ENCODE results near the gene FNDC3B.

The FNDC3B gene

GRCh38 chr3:172397716-172398405 lies 358.5 kb downstream of the FNDC3B start:
- DNase-seq (ENCODE audit: low read depth): no peak

GRCh38 chr3:172398484-172398883 lies 359.1 kb downstream of the FNDC3B start:
- DNase-seq (ENCODE audit: low read depth): no peak

- DNase-seq (ENCODE audit: low read depth): no peak
These were observed 362.7 kb downstream of the FNDC3B start for GRCh38 chr3:172402090-172402489.

DNA sequence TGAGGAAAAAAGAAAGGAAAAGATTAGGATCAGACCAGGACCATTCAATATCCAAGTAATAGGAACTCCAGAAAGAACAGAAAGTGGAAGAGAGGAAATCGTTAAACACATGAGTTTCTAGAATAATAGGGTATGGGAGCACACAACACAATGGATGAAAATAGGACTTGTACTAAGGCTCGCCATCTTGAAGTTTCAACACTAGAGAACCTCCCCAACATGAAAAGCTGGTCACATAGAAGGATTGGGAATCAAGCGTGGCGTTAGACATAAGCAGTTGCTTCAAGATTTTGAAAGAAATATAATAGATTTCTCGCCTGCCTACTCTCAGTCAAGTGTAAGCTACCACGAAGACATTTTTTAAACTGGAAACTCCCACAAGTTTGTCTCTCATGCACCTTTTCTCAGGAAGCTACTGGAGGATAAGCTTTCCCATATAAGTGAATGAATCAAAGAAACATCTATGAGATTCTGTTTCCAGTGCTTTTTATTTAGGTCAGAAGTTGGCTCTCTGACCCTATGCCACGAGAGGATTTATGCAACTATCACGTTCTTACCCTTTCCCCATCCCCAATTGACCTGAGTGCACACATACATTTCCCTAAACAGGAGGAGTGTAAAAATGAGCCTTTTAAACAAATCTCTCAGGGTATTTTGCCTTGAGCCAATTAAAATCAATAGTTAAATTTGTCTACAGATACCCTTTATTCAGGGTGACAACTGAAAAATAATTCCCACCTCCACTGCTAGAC lies 363.7 kb downstream of the FNDC3B start:
- DNase-seq (ENCODE audit: low read depth): no peak

- no peak for DNase-seq (ENCODE audit: low read depth)
These were observed 365.0 kb downstream of the FNDC3B start for GRCh38 chr3:172404237-172404962.

DNA sequence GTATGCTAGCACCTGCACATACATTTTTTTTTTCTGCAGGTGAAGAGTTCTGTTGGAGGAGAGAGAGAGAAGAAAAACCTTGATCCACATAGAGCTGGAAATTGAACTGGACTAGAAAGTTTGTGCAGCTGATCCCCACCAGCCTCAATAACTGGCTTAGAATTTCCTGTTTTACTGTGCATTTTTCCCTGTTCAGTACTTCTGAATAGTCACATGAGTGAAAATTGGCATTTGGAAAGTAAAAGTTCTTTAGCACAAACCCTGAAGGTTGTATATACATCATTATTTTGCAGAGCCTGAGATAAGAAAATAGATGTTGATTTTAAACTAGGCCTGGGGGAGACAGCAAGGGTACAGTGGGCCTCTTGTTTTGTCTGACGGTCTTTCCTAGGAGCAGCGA lies 366.5 kb downstream of the FNDC3B start:
- no peak for DNase-seq (ENCODE audit: low read depth)

DNA sequence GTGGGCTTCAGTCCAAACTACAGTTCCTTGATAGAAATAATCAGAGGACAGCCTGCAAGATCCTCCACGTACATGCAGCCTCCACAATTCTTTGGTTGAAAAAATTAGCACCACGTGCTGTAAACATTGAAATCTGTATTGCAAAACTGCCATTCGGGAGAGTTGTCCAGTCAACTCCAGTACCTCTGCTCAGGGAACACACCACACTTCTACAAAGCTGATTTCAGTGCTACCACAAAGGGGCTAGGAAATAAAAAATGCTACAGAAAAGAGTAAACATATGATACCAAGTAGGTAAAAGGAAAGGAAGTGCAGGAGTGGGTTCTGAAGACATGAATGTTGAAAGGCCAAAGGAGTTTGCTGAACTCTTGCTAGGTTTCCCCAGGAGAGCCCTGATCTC lies 368.5 kb downstream of the FNDC3B start:
- no peak for DNase-seq (ENCODE audit: low read depth)

GRCh38 chr3:172410702-172411477 lies 371.5 kb downstream of the FNDC3B start:
- DNase-seq (ENCODE audit: low read depth): no peak

GRCh38 chr3:172411478-172411947 lies 372.1 kb downstream of the FNDC3B start:
- no peak for DNase-seq (ENCODE audit: low read depth)

DNA sequence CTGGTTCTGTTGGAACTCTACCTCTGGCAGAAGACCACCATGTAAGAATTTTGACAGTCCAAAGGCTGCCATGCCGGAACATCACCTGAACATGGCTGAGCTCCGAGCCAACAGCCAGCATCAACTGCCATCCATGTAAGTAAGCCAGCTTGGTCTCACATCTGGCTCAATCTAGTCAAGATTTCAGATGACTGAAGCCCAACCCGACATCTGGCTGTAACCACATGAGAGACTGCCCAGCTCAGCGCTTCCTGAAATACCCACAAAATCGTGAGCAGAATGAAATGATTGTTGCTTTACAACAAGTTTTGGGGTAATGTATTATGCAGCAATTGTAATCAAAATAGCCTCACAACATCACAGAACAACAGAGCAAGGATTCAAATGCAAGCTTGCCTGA lies 375.9 kb downstream of the FNDC3B start:
- DNase-seq (ENCODE audit: low read depth): no peak

- no peak for DNase-seq (ENCODE audit: low read depth)
These were observed 398.3 kb downstream of the FNDC3B start for GRCh38 chr3:172437713-172438112.

- no peak for DNase-seq (ENCODE audit: low read depth)
These were observed 398.8 kb downstream of the FNDC3B start for GRCh38 chr3:172438186-172438585.

- no peak for DNase-seq (ENCODE audit: low read depth)
These were observed 402.2 kb downstream of the FNDC3B start for GRCh38 chr3:172441581-172441980.

- DNase-seq (ENCODE audit: low read depth): no peak
These were observed 403.2 kb downstream of the FNDC3B start for GRCh38 chr3:172442606-172443005.

GRCh38 chr3:172444821-172445220 lies 405.4 kb downstream of the FNDC3B start:
- no peak for DNase-seq (ENCODE audit: low read depth)

- DNase-seq (ENCODE audit: low read depth): no peak
These were observed 406.8 kb downstream of the FNDC3B start for GRCh38 chr3:172446198-172446597.

- DNase-seq (ENCODE audit: low read depth): no peak
These were observed 408.5 kb downstream of the FNDC3B start, which contains the start of gene GHSR for GRCh38 chr3:172447611-172448579. TSS of gene GHSR (minus strand) at chr3:172448456. CDS start at chr3:172448413, 43 bp downstream.

GRCh38 chr3:172448661-172449465 lies 409.5 kb downstream of the FNDC3B start:
- DNase-seq (ENCODE audit: low read depth): no peak

DNA sequence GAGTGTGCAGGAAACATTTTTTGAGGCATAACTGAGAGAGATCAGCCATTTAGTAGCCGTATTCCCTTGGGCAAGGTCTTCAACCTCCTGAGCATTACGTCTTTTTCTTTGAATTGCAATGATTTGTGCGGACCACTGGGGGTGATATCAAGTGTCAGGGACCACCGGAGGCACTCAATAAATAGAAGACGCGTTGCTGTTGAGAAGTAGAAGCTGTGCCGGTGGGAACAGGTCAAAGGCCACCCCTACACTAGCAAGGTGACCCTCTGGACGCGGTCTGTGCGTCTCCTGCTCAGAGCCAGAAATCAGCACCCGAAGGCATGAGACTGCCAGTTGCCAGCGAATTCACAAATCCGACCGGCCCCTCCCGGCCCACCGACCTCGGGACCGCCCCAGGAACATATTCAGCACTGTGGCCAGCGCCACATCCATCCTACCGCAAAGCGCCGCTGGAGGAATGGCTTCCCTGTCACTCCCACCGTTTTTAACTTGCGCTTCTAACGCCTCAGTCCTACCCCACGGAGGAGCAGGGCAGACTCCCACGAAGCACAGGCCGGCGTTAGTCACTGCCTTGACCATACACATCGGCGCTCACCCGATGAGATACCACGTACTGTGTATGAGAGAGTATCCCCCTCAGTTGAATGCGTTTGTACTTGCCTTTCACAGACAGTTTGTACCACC lies 410.2 kb downstream of the FNDC3B start:
- no peak for DNase-seq (ENCODE audit: low read depth)
